PC-9 (cell line): ENCODE data around the gene PSMC3IP.

ENCODE experiments used
- CTCF ChIP-seq: fragments of 200-600 bp; sonication (generic); conservative IDR thresholded peaks from 2 replicates; pipeline ENCODE4 v1.6.1; 2017; ENCODE audit warnings: mixed run types, antibody characterized with exemption, mild to moderate bottlenecking, moderate library complexity
- EZH2 ChIP-seq: fragments of 200-600 bp; sonication (generic); IDR thresholded peaks from 2 replicates; pipeline ENCODE4 v1.8.0; 2017; ENCODE audit warnings: antibody characterized with exemption, low read depth

DNA sequence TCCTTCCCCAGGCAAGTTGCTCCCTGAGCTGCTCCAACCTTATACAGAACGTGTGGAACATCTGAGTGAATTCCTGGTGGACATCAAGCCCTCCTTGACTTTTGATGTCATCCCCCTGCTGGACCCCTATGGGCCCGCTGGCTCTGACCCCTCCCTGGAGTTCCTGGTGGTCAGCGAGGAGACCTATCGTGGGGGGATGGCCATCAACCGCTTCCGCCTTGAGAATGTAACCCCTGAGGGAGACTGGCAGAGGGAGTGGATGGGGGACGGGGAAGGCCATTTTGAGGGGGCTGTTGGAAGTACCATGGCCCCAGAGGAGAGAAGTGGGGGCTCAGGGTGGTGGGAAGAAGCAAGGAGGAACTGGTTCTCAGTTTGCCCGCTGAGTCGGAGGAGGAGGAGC lies 13.6 kb downstream of the PSMC3IP start:
- no peak for TF ChIP-seq CTCF
- TF ChIP-seq EZH2 = no peak
